ENCODE results near the gene CCRL2.

DNA sequence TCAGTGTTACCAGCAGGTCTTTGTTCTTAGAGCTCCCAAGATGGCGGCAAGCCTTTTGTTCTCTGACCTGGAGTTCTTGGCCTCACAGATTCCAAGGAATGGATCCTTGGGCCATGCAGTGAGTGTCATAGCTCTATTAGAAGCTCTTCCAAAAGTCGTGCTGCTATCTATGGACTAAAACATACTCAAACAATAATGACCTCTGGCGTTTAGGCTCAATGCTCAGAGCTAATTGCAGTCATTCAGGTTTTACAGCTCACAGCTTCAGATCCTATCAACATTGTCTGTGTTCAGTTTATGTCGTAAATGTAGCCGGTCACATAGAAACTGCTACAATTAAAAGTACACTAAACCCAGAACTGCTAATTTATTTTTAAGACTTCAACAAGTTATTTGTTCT lies 22.2 kb downstream of the CCRL2 start:
- TF ChIP-seq POLR2A (IDR thresholded peaks at IDR 0.05) (no peak), POLR2AphosphoS5 (IDR thresholded peaks at IDR 0.05) (no peak)
- TF ChIP-seq, protein P1, sequence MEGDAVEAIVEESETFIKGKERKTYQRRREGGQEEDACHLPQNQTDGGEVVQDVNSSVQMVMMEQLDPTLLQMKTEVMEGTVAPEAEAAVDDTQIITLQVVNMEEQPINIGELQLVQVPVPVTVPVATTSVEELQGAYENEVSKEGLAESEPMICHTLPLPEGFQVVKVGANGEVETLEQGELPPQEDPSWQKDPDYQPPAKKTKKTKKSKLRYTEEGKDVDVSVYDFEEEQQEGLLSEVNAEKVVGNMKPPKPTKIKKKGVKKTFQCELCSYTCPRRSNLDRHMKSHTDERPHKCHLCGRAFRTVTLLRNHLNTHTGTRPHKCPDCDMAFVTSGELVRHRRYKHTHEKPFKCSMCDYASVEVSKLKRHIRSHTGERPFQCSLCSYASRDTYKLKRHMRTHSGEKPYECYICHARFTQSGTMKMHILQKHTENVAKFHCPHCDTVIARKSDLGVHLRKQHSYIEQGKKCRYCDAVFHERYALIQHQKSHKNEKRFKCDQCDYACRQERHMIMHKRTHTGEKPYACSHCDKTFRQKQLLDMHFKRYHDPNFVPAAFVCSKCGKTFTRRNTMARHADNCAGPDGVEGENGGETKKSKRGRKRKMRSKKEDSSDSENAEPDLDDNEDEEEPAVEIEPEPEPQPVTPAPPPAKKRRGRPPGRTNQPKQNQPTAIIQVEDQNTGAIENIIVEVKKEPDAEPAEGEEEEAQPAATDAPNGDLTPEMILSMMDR (IDR thresholded peaks at IDR 0.05) = no peak
